ENCODE results near the gene ITGA8. TPM values are rescaled to one million over a fixed set of nuclear protein-coding genes. Genes with fewer than 3 reads are reported as not detected.

The ITGA8 gene
- total RNA-seq, 2 experiments from 2014 or later = not detected

DNA sequence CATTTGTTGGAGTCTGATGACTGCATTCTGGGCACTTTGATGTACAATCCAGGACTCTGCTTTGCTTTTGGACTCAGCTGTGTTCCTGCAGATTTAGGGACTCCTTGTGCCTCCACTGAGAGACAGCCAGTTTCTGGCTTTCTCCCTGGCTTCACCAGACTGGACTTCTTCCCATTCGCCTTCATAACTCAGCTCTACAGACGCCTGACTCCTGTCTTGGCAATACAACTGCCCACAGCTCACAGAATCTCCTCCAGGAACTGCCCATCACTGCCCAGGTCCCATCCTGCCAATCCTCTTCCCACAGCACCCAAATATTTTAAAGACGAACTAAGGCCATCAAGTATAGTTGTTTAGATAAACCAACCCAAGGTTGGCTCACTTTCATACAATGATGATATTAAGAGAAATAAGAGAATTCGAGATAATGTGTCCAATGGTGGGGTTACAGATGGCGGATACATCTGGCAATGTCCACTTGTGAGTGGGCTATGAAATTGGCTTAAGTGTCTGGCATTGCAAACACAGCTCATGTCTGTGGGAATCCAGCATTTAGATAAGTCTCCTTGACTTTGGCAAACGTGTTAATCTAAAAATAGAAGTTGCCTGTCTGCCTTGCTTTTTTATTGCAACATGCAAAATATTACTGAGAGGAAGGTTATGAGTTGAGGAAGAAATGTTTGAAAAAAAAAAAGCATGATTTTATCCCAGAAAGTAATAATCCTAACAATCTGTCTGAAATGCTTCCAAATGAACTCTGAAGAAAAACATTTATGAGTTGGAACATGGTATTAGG is 95.1 kb downstream of the ITGA8 start:
- DNase-seq (no peak), ATAC-seq (no peak)
- ChIA-PET CTCF (interaction anchor here (0.6 kb wide), 1 partner anchor 25 kb away, joined by 3 read pairs; no protein-coding TSS in a partner anchor), POLR2A (no interaction called here)
- H3K36me3 Mint-ChIP-seq (ENCODE audit: low read depth) = no peaks in the 10 kb centered on the region
- H3K4me3 Mint-ChIP-seq = no peak overlapping the region
- H3K27me3 Mint-ChIP-seq (ENCODE audit: low read depth) = no peaks in the 10 kb centered on the region
- no peaks in the 10 kb centered on the region for H3K9me3 Mint-ChIP-seq (ENCODE audit: insufficient read depth)
- H3K27ac Mint-ChIP-seq = no peak overlapping the region
- no peaks in the 10 kb centered on the region for H3K4me1 Mint-ChIP-seq (ENCODE audit: low read depth)

DNA sequence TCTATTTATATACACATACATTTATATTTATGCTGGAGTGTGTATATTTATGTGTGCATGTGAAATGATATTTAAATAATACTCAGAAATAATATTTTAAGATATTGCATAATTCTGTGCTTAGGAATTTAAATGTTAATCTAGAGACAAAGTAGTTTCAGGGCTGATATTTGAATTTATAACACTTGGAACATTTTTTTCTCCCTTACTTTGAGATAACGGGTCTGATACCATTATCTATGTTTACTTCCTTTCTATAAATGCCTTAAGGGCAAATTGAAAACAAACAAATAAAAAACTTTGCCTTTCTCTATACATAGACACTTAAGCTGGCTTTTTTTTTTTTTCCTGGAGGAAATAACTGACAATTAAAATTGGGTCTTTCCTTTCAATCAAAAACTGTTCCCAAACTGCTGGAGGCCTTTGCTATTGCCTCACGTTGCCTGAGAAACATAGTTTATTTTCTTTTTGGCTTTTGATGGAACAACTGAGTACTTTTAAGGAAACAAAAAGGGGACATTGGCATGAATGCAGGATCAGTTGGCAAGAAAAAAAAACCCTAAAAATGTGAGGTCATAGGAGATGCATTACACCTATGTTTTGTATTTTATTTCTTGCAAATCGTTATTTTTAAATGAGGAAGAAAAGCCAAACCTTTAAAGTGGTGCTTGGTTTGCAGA is 98.7 kb downstream of the ITGA8 start:
- POLR2A ChIA-PET = no interaction called here
- H3K4me1 Mint-ChIP-seq (ENCODE audit: low read depth) = no peaks in the 10 kb centered on the region
- CTCF ChIA-PET = no interaction called here
- no peak overlapping the region for H3K4me3 Mint-ChIP-seq
- H3K9me3 Mint-ChIP-seq (ENCODE audit: insufficient read depth) = no peaks in the 10 kb centered on the region
- no peak for DNase-seq
- H3K27me3 Mint-ChIP-seq (ENCODE audit: low read depth) = no peaks in the 10 kb centered on the region
- H3K36me3 Mint-ChIP-seq (ENCODE audit: low read depth) = no peaks in the 10 kb centered on the region
- no peak overlapping the region for H3K27ac Mint-ChIP-seq
- ATAC-seq = no peak

DNA sequence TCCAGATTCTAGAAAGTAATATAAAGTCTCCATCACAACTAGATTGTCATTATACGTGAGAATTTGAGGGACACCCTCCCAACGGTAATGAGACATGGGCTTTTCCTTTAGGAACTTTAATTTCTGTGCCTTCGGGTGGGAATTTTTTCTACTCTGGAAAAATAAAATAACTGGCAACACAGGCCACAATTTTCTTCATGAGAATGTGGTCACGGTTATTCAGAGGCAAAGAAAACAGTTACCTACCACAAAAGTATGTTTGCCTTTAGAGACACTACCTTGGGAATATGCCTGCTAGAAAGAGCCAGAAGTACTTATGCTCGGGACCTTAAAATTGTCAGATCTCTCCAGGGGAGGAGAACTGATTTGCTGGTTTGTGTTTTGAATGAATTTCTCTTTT is 99.4 kb downstream of the ITGA8 start:
- H3K27me3 Mint-ChIP-seq (ENCODE audit: low read depth) = no peaks in the 10 kb centered on the region

DNA sequence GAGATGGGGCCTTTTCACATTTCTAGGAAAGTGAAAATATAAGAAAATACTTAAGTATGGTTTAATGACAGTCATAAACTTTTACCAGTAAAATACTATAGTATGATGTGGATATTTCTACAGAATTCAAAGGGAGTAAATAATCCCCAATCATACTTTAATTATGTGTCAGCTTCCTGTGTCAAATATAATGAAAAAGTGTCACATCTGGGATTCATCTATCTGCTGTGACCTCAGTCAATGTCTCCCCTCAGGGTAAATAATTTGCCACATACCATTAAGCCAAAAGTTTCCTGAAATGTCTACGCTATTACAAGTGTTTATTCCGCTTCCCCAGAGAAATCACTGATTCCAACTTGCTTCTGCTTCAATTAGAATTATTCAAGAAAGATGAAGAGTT is 110.5 kb downstream of the ITGA8 start:
- H3K4me1 Mint-ChIP-seq (ENCODE audit: low read depth) = no peaks in the 10 kb centered on the region
- POLR2A ChIA-PET = no interaction called here

More for the DNA sequence above, 99.4 kb downstream of the ITGA8 start:
- DNase-seq (no peak), ATAC-seq (no peak)
- H3K27ac Mint-ChIP-seq = no peak overlapping the region
- H3K4me1 Mint-ChIP-seq (ENCODE audit: low read depth) = no peaks in the 10 kb centered on the region
- H3K9me3 Mint-ChIP-seq (ENCODE audit: insufficient read depth) = no peaks in the 10 kb centered on the region
- ChIA-PET POLR2A (no interaction called here), CTCF (no interaction called here)
- no peak overlapping the region for H3K4me3 Mint-ChIP-seq
- H3K36me3 Mint-ChIP-seq (ENCODE audit: low read depth) = no peaks in the 10 kb centered on the region

DNA sequence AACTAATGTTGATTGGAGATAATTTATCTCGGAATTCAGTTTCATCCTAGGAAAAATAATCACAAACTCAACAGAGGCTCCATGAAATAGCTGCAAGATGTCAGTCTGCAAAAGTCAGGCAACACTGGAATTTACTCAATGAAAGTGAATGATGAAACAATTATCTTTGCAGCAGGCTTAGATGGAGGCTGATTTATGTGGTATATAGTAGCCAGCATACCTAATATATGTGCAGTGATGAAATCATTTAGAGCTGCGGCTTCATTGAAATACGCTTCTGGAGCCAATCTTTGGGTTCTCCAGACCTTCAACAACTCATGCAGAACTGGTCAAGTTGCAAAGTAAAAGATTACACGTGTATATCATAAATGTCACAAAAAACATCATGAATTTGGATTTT is 113.3 kb downstream of the ITGA8 start:
- H3K4me1 Mint-ChIP-seq (ENCODE audit: low read depth) = no peaks in the 10 kb centered on the region
- no peak overlapping the region for H3K4me3 Mint-ChIP-seq
- H3K27ac Mint-ChIP-seq = no peak overlapping the region
- no peaks in the 10 kb centered on the region for H3K9me3 Mint-ChIP-seq (ENCODE audit: insufficient read depth)
- ChIA-PET CTCF (no interaction called here), POLR2A (no interaction called here)
- H3K36me3 Mint-ChIP-seq (ENCODE audit: low read depth) = no peaks in the 10 kb centered on the region
- ATAC-seq (no peak), DNase-seq (no peak)
- peaks cover 9% of the 10 kb centered on the region for H3K27me3 Mint-ChIP-seq (ENCODE audit: low read depth)

More for the DNA sequence above, 110.5 kb downstream of the ITGA8 start:
- Mint-ChIP-seq H3K27me3 (ENCODE audit: low read depth) (peaks cover 9% of the 10 kb centered on the region), H3K4me3 (no peak overlapping the region), H3K9me3 (ENCODE audit: insufficient read depth) (no peaks in the 10 kb centered on the region), H3K36me3 (ENCODE audit: low read depth) (no peaks in the 10 kb centered on the region), H3K27ac (no peak overlapping the region)
- CTCF ChIA-PET = no interaction called here
- ATAC-seq (no peak), DNase-seq (no peak)

DNA sequence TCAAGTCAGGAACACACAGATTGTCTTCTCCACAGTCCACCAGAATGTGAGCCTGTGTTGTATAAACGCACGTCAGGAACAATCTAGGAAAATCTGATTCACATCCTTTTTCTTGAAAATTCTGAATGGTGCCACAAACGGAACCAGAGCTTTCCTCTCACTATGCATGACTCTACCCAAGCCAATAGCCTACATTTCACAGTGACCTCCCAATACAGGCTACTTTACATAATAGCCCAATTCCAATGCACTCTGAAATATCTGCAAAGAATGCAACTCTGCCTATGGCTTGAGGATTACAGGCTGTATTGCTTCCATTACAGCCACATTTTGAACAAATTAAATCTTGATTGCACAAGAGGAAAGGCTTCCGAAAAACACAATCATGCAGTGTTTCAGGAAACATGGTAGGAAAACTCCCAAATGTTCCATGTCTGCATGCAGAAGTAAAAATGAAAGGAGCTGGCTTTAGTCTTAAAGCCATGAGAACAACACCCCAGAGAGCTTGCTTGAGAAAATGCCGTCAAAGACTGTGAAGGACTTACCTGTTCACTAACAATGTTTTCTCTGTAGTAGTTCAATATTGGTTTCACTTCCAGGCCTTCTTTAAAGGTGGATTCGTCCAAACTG is 113.9 kb downstream of the ITGA8 start:
- H3K4me3 Mint-ChIP-seq = no peak overlapping the region
- H3K9me3 Mint-ChIP-seq (ENCODE audit: insufficient read depth) = no peaks in the 10 kb centered on the region
- H3K4me1 Mint-ChIP-seq (ENCODE audit: low read depth) = no peaks in the 10 kb centered on the region
- ChIA-PET POLR2A (no interaction called here), CTCF (no interaction called here)
- H3K36me3 Mint-ChIP-seq (ENCODE audit: low read depth) = no peaks in the 10 kb centered on the region
- ATAC-seq = no peak
- no peak for DNase-seq
- H3K27ac Mint-ChIP-seq = no peak overlapping the region
- peaks cover 9% of the 10 kb centered on the region for H3K27me3 Mint-ChIP-seq (ENCODE audit: low read depth)

DNA sequence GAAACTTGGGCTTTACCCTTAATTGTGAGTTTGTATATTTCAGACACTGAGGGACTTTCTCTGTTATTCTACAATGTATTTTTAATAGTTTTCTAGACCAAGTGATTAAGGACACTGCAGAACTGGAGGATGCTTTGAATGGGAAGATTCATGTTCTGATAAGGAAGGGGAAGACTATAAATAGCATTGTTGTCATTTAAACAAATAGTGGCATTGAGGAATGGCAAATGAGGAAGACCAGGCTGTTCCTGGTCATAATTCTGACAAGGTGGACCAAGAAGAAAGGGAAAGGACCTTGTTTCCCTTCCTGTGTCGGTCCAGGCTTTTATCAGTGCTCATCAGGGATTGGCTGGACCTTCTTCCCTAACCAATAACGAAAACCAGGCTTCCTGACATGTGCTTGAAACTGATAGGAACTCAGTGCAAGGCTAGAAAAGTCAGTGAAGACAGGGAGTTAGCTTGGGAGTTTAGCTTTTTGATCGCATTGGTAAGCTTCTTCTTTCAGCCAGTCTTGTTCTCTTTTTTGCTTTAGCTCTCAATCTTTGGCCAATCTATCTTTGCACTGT is 116.2 kb downstream of the ITGA8 start:
- Mint-ChIP-seq H3K4me1 (ENCODE audit: low read depth) (no peaks in the 10 kb centered on the region), H3K9me3 (ENCODE audit: insufficient read depth) (no peaks in the 10 kb centered on the region), H3K27ac (no peak overlapping the region), H3K36me3 (ENCODE audit: low read depth) (no peaks in the 10 kb centered on the region), H3K4me3 (no peak overlapping the region), H3K27me3 (ENCODE audit: low read depth) (peaks cover 7% of the 10 kb centered on the region)
- ATAC-seq (no peak), DNase-seq (no peak)
- CTCF ChIA-PET = no interaction called here
- POLR2A ChIA-PET = no interaction called here

DNA sequence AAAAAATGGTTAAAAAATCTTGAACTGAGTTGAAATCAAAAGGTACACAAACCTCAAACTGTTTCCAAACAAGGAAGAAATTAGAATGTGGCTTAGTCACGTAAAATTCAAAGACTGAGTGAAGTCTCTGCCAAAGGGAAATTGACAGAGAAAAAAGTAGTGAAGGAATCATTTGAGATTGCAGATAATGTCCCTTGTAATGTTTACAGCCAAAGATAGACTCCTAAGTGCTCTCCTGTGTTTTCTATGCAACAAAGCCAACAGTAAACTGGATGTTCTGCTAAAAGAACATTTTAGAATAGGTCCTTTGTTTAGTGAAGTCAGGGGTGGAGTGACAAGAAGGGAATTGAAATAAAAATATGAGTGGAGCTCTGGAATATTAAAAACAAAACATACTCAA is 117.9 kb downstream of the ITGA8 start:
- no peaks in the 10 kb centered on the region for H3K4me1 Mint-ChIP-seq (ENCODE audit: low read depth)
- no peaks in the 10 kb centered on the region for H3K9me3 Mint-ChIP-seq (ENCODE audit: insufficient read depth)
- no peak overlapping the region for H3K27ac Mint-ChIP-seq
- POLR2A ChIA-PET = no interaction called here
- CTCF ChIA-PET = no interaction called here
- peaks cover 4% of the 10 kb centered on the region for H3K27me3 Mint-ChIP-seq (ENCODE audit: low read depth)
- no peak for DNase-seq
- H3K4me3 Mint-ChIP-seq = no peak overlapping the region
- H3K36me3 Mint-ChIP-seq (ENCODE audit: low read depth) = no peaks in the 10 kb centered on the region
- ATAC-seq = no peak

DNA sequence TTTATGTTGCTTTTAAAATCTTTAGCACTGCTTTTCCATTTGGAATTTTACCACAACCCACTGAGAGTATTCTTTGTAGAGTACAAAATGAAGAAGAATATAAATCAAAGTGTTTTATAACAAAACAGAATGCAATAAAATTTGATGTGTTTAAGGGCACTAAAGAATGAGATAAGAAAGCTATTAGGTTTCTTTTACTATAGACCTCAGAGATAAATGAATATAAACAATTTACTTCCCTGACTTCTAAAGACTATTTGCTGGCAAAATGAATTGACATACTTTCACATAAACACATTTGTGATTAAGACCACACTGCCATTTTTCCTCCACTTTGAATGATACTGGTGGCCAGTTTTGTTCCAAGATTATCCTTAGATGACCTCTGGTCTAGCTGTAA is 124.5 kb downstream of the ITGA8 start:
- ChIA-PET POLR2A (no interaction called here), CTCF (no interaction called here)
- H3K4me1 Mint-ChIP-seq (ENCODE audit: low read depth) = no peaks in the 10 kb centered on the region
- DNase-seq (no peak), ATAC-seq (no peak)
- no peaks in the 10 kb centered on the region for H3K9me3 Mint-ChIP-seq (ENCODE audit: insufficient read depth)
- no peaks in the 10 kb centered on the region for H3K36me3 Mint-ChIP-seq (ENCODE audit: low read depth)
- H3K4me3 Mint-ChIP-seq = no peak overlapping the region
- no peak overlapping the region for H3K27ac Mint-ChIP-seq
- H3K27me3 Mint-ChIP-seq (ENCODE audit: low read depth) = no peaks in the 10 kb centered on the region

DNA sequence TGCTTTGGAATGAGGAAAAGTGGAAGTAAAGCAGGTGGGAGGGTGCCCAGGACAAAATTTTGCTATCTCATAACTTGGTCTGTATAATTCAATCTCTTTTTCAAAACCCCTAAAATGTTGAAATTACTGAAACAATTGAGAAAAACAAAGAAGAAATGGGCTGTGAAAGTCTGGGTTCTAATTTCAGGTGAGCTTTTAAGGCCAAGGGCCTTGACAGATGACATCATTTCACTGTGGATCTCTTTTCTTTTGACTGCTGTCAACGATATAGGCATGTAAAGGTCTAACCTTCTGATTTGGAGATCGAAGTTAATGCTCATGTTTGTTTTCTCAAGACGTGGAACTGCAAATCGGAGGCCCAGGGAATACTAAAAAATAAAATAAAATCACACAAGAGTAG is 127.8 kb downstream of the ITGA8 start:
- CTCF ChIA-PET = no interaction called here
- no peak for ATAC-seq
- DNase-seq = no peak

DNA sequence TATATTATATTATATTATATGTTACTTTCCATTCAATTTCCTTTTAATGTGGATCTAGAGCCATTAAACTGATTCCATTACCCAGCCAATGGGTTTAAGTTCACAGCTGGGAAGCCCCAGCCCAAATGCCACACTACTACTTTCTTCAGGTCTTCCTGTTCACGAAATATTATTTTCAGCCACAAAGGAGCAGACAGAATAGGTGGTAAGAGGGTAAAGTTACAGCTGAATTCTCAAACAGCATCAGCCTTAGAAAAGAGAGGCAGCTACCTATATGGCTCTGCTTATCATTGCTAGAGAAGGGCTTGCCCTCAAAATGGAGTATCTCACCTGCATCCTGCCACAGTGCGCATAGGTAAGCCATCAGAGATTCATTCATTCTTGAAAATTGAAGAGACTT is 128.3 kb downstream of the ITGA8 start:
- no peaks in the 10 kb centered on the region for H3K36me3 Mint-ChIP-seq (ENCODE audit: low read depth)
- H3K27ac Mint-ChIP-seq = no peak overlapping the region
- no peaks in the 10 kb centered on the region for H3K4me1 Mint-ChIP-seq (ENCODE audit: low read depth)
- no peaks in the 10 kb centered on the region for H3K9me3 Mint-ChIP-seq (ENCODE audit: insufficient read depth)
- CTCF ChIA-PET = no interaction called here
- H3K4me3 Mint-ChIP-seq = no peak overlapping the region
- ATAC-seq (no peak), DNase-seq (no peak)
- H3K27me3 Mint-ChIP-seq (ENCODE audit: low read depth) = no peaks in the 10 kb centered on the region
- POLR2A ChIA-PET = no interaction called here

More for the DNA sequence above, 127.8 kb downstream of the ITGA8 start:
- no peaks in the 10 kb centered on the region for H3K36me3 Mint-ChIP-seq (ENCODE audit: low read depth)
- no peak overlapping the region for H3K4me3 Mint-ChIP-seq
- no peaks in the 10 kb centered on the region for H3K4me1 Mint-ChIP-seq (ENCODE audit: low read depth)
- H3K27ac Mint-ChIP-seq = no peak overlapping the region
- H3K9me3 Mint-ChIP-seq (ENCODE audit: insufficient read depth) = no peaks in the 10 kb centered on the region
- no peaks in the 10 kb centered on the region for H3K27me3 Mint-ChIP-seq (ENCODE audit: low read depth)
- POLR2A ChIA-PET = no interaction called here

All from activated CD8-positive, alpha-beta T cell treated with anti-CD3 and anti-CD28 coated beads, Interleukin-2, amount 10 ng/mL, durations not matched to agents 7 days and 5 days (primary cell).